GM18502 (cell line): ENCODE results near the gene TCF7L1.
"Not testable (repeated sequence)": the region's sequence is repeated elsewhere in the genome, so short reads cannot be mapped to it uniquely, and the experiment has no call there.

Source experiments
- ATAC-seq: cut with Tn5 transposase; IDR thresholded peaks from one replicate; pipeline ENCODE4 v1.9.1; 2021; ENCODE audit warnings: mild to moderate bottlenecking; ENCODE audit not compliant: unreplicated experiment, poor library complexity

TCF7L1 gene

DNA sequence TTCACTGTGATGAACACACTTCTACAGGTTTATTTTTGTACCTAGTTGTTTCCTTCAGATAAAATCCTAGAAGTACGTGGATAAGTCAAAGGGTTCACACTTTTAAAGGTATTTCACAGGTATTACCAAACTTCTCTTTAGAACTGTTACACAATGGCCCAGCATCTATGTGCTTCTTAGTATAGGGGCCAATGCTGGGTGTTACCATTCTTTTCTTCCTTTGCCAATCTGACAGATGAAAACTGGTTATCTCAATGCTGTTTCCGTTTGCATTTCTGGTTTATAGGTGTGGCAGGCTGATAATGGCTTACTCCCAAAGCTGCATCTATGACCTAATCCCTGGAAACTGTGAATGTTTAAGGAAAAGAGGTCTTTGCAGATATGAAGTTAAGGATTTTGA lies 2.8 kb upstream of the TCF7L1 start:
- ATAC-seq: no peak

DNA sequence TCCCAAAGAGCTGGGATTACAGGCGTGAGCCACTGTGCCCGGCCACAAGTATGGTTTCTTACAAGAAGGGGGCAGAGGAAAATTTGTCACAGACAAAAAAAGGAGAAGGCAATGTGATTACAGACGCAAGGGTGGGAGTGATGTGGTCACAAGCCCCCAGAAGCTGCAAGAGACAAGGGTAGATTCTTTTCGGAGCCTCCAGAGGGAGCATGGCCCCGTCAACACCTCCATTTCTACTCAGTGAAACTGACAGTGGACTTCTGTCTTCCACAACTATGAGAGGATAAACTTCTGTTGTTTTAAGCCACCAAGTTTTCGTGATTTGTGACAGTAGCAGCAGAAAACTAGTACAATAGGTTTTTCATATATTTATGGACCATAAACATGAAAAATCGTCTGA lies 2.1 kb upstream of the TCF7L1 start:
- ATAC-seq: no peak

GRCh38 chr2:85132397-85132796 lies 795 bp upstream of the TCF7L1 start:
- no peak for ATAC-seq

DNA sequence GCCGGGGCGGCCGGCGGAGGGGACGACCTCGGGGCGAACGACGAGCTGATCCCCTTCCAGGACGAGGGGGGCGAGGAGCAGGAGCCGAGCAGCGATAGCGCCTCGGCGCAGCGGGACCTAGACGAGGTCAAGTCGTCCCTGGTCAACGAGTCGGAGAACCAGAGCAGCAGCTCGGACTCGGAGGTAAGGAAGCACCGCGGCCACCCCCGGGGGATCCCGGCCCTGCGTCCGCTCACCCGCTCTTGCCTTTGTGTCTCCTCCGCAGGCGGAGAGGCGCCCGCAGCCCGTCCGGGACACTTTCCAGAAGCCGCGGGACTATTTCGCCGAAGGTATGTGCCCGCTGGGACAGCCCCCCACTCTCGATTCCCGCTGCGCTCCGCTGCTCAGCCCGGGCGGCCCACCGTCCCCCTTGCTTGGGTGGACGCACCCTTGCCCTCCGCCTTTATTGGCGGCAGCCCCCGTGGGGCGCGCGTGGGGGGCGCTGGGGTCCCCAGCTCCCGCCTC lies 611 bp downstream of the TCF7L1 start:
- ATAC-seq: peak; percentile 20

- ATAC-seq: no peak
Observed at GRCh38 chr2:85134255-85134895, 1.2 kb downstream of the TCF7L1 start.

DNA sequence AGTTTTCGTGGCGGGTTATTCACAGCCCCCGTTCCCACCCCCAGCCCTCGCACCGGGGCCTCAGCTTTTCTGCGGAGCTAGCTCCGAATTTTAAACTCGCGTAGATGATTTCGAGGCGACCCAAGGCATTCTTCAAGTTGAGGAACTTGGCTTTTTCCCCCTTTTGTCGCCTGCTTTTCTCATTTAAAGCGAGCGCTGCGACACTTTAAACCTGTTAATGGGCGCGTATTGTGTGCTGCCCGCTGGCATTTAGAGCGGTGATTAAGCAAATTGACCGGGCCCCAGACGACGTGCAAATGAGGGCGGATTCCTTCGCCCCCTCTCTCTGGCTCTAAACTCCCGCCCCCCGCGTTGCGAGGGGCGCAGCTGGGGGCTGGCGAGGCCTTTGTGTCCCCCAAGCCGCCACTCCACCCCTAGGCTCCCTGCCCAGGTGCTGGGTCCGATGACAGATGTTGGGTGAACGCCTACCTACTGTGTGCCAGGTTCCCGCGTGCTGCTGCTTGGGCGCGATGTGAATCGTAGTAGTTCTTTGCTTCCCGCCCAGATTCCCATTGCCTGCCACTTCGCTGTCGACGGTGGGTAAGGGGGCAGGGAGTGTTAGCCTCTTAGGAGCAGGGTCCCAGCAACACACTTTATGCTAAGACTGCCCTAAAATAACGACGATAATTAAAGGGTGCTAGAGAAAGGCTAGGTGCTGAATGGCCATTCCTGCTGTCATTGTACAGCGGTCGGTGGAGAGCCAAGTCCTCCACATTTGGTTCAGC lies 1.9 kb downstream of the TCF7L1 start:
- ATAC-seq: no peak

GRCh38 chr2:85135660-85135914 lies 2.4 kb downstream of the TCF7L1 start:
- ATAC-seq: no peak

DNA sequence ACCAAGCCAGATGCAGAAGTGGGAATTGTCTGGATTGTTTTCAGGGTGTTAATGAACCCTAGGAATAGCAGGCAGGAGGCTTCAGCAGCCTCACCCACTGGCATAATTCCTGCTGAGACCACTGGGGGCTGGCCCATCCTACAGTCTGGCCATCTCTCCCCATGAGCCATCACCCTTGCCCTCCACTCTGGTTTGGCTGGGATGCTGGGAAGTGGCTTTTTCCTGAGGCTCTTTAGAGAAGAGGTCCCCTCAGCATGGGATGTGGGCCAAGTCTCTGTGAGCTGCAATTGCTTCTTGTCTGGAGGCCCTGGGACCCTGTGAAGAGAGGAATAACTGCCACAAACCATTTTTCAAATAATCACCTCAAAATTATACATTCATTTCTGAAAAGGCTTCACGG lies 4.0 kb downstream of the TCF7L1 start:
- ATAC-seq: no peak

- ATAC-seq: no peak
Observed at GRCh38 chr2:85143463-85144082, 10.4 kb downstream of the TCF7L1 start.

DNA sequence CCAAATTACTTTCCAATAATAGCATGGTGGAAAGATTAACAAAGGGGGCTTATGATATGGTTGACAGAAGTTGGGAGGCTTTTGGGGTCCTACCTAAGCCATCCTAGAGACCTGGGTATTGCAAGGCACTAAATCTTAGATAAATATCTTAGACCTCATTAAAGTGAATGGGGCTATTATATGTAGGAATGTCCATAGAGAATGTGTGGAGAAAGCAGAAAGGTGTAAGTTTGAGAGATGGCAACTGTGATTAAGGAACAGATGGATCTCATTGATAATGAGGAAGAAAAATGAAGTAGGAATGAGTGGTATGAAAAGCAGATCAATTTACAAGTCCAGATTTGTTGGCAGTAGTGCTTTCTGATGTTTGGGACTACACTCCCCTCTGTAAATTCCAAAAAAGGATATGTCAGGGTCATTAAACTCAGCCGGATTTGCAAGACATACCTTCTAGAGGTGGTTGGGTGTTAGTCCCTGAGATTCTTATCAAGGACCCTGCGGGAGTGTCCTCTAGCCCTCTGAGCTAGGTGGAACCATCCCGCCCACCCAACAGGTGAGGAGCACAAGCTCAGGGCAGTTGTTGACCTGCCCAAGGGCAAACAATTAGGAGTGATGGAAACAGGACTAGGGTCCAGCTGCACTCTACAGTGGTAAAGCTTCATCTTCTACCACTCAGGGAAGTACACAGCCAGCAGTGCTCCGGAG lies 12.1 kb downstream of the TCF7L1 start:
- no peak for ATAC-seq

DNA sequence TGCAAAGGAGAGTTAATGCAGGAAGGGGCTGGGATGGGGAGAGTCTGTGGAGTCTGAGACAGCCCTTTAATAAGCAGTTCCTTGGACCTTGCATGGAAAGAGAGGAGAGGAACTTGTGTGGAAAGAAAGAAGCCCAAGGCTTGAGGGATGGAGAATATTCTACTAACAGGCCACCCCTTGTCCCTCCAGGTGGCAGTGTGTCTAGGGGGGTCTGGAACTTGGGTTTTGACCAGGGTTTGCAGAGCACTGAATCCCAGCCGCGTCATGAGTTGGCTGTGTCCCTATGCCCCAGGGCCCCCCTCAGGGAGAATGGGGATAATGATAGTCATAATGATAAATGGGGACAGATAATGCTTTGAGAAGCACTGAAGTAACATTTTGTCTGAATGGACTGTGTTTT lies 15.0 kb downstream of the TCF7L1 start:
- no peak for ATAC-seq

DNA sequence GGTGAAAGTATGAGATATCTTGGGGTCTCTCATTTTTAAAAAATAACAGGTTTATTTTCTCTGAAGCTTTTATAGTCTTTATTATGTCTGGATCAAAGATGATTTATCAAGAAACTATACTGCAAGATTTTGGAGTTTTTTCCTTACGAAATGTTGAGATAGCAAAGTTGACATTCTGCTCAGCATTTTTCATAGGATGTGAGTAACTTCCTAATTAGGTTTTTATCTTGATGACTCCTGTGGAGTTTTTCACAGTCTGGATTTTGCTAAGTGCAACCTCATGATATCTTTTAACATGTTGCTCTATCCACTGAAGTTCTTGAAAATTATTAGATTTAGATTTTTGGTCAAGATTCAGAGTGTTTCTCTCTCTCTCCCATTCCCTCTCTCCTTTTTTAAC lies 17.8 kb downstream of the TCF7L1 start:
- no peak for ATAC-seq

DNA sequence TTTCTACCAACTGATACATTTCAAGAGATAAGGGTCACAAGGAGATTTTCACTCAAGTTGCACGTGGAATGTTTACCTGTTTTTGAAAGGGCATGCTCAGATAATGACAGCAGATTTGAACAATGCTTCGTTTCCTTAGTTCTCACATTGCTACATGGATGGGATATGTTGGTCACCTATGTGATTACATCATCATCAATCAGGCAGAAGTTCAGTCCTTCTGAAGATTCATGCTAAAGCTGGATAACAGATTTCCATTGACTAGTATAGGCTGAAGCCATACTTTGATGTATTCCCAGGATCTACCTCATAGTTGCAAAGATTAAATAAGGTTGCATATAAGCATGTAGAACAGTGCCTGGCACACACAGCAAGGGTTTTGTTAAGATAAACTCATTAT lies 19.7 kb downstream of the TCF7L1 start:
- no peak for ATAC-seq

DNA sequence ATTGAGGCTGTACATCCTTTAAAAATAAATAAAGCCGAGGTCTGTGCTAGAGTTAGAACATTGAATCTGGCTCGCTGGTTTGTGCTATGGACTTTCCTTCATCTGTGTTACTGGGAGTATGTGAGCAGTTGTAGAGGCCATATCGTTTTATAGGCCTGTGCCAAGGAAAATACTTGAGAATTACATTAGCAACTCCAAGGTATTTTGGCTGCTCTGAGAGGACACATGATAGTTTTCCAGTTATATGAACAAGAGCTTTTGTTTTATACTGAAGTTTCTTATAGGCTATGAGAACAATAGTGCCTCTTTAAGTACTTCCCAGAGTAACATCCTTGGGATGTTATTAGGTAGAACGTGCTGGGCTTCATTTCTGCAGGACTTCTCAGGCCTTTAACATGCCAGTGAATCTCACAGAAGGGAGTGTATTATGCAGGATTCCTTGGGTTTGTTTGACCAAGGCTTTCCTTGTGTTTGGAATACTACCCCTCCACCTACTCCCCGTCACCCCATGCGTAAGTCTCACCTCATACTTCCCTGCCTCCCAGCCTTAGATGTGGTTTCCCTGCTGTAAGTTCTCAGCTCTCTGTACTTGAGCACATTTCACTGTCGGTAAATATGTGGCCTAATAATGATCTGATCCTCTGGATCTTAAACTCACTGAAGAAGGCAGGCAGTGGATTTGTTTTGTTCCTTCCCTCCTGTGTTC lies 21.0 kb downstream of the TCF7L1 start:
- no peak for ATAC-seq

- not testable (repeated sequence) for ATAC-seq
Observed at GRCh38 chr2:85155082-85155481, 21.9 kb downstream of the TCF7L1 start.

GRCh38 chr2:85156153-85156552 lies 23.0 kb downstream of the TCF7L1 start:
- ATAC-seq: no peak

GRCh38 chr2:85156619-85157018 lies 23.4 kb downstream of the TCF7L1 start:
- ATAC-seq: no peak

- ATAC-seq: no peak
Observed at GRCh38 chr2:85157345-85157744, 24.2 kb downstream of the TCF7L1 start.

GRCh38 chr2:85158559-85159273 lies 25.5 kb downstream of the TCF7L1 start:
- no peak for ATAC-seq

DNA sequence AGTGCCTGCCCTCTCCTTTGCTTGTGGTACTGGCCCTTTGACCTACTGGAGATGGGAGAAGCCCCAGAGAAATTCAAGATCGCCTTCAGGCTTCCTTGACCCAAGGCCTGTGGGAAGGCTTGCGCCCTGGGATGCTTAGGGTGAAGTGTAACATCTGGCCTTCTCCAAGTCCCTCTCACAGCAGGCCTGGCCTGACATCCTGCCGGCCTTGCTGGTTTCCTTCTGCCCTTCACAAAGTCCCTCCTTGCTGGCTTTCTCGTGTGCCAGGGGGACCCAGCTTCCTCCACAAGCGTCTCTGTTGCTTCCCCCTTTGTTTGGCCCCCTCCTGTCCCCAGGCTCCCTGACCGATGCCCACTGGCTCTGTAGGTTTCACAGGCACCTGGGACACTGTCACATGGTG lies 26.4 kb downstream of the TCF7L1 start:
- ATAC-seq: no peak
